Lower leg skin (tissue), 3 donors: ENCODE data around the gene RNH1.

Experiments
- POLR2A ChIP-seq, 2 donors: fragments of 450-650 bp; IDR thresholded peaks; one replicate each; pipeline ENCODE4 v1.6.1; 2016 to 2017; ENCODE audit warnings: antibody characterized with exemption in 2 of 2, mild to moderate bottlenecking in 1 of 2, moderate library complexity in 1 of 2
- TF ChIP-seq, protein P1 (sequence below), 3 donors: fragments of 450-650 bp; IDR thresholded peaks; one replicate each; pipeline ENCODE4 v1.5.1; 2016; ENCODE audit warnings: antibody characterized with exemption in 3 of 3, mild to moderate bottlenecking in 3 of 3, moderate library complexity in 2 of 3

DNA sequence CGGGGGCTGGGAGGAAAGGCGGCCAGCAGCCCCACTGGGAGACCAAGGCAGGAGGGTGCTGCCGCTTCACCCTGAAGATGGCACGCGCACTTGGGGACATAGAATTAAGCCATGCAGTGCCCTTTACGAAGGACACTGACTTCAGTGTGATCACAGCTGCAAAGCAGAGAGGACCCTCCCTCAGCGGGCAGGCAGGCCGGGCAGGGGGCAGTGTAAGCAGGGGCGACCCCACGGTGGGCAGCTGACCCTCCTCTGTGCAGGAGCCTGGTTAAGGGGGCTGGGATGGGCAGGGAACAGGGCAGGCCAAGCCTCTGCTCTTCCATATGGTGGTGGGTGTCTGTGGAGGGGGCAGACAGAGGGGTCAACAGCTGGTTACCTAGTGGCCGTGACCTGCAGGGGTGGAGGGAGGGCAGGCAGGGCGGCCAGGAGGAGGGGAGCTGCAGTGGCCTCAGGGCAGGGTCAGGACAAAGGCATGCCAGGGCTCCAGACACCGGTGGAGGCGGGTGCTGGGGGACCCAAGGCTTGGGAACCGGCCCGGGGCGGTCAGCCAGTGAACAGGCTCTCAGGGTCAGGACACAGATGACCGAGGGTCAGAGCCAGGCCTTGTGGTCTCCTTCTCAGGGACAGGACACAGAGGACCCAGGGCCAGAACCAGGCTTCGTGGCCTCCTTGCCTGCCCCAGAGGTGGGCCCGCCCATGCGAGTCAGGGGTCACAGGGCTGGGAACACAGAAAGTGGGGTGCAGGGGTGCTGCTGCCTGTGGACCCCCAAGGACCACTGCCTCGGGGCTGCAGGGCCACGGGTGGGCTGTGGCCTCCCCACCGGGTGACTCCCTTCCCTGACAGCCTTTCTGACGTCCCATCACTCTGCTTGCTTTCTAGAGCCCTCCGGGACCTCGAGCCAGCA lies 46.3 kb upstream of the RNH1 start:
- TF ChIP-seq POLR2A (IDR thresholded peaks at IDR 0.05) = no peak
- TF ChIP-seq, protein P1, sequence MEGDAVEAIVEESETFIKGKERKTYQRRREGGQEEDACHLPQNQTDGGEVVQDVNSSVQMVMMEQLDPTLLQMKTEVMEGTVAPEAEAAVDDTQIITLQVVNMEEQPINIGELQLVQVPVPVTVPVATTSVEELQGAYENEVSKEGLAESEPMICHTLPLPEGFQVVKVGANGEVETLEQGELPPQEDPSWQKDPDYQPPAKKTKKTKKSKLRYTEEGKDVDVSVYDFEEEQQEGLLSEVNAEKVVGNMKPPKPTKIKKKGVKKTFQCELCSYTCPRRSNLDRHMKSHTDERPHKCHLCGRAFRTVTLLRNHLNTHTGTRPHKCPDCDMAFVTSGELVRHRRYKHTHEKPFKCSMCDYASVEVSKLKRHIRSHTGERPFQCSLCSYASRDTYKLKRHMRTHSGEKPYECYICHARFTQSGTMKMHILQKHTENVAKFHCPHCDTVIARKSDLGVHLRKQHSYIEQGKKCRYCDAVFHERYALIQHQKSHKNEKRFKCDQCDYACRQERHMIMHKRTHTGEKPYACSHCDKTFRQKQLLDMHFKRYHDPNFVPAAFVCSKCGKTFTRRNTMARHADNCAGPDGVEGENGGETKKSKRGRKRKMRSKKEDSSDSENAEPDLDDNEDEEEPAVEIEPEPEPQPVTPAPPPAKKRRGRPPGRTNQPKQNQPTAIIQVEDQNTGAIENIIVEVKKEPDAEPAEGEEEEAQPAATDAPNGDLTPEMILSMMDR (IDR thresholded peaks at IDR 0.05) = no peak
